ENCODE results near the gene CPLX1. TPM values are rescaled to one million over a fixed set of nuclear protein-coding genes. Genes with fewer than 3 reads are reported as not detected.

CPLX1 gene
- total RNA-seq, 1 experiment from 2014 or later: 2.7 TPM

- intact Hi-C loops (cut with micrococcal nuclease): no loop called here
- Mint-ChIP-seq H3K27me3 (ENCODE audit: insufficient read depth, unreplicated experiment) (peaks cover 11% of the 10 kb centered on the region), H3K9me3 (ENCODE audit: unreplicated experiment) (no peaks in the 10 kb centered on the region), H3K27ac (ENCODE audit: low read depth, unreplicated experiment) (no peak overlapping the region), H3K4me3 (ENCODE audit: unreplicated experiment) (no peak overlapping the region), H3K4me1 (ENCODE audit: insufficient read depth, unreplicated experiment) (peaks cover 7% of the 10 kb centered on the region), H3K36me3 (ENCODE audit: insufficient read depth, unreplicated experiment) (no peaks in the 10 kb centered on the region)
- ChIA-PET POLR2A (no interaction called here), CTCF (no interaction called here)
- TF ChIP-seq CTCF (IDR thresholded peaks at IDR 0.05; ENCODE audit: unreplicated experiment): no peak
- no TSS peak for BruUV-seq (replicated peaks)
- DNase-seq (ENCODE audit: unreplicated experiment): no peak
Observed at GRCh38 chr4:832108-832507, 6.2 kb upstream of the CPLX1 start.

GRCh38 chr4:831483-831805, 5.5 kb upstream of the CPLX1 start:
- BruUV-seq (replicated peaks): no TSS peak

GRCh38 chr4:830601-831482, 4.9 kb upstream of the CPLX1 start:
- H3K27me3 Mint-ChIP-seq (ENCODE audit: insufficient read depth, unreplicated experiment): peaks cover 11% of the 10 kb centered on the region
- intact Hi-C loops (cut with micrococcal nuclease): no loop called here
- POLR2A ChIA-PET: interaction anchor here (0.5 kb wide), 1 partner anchor 40 kb away, joined by 3 read pairs; no protein-coding TSS in a partner anchor

More at GRCh38 chr4:831483-831805, 5.5 kb upstream of the CPLX1 start:
- intact Hi-C loops (cut with micrococcal nuclease): no loop called here
- Mint-ChIP-seq H3K27me3 (ENCODE audit: insufficient read depth, unreplicated experiment) (peaks cover 11% of the 10 kb centered on the region), H3K27ac (ENCODE audit: low read depth, unreplicated experiment) (no peak overlapping the region), H3K4me1 (ENCODE audit: insufficient read depth, unreplicated experiment) (peaks cover 7% of the 10 kb centered on the region), H3K36me3 (ENCODE audit: insufficient read depth, unreplicated experiment) (no peaks in the 10 kb centered on the region), H3K4me3 (ENCODE audit: unreplicated experiment) (no peak overlapping the region), H3K9me3 (ENCODE audit: unreplicated experiment) (no peaks in the 10 kb centered on the region)
- ChIA-PET POLR2A (no interaction called here), CTCF (no interaction called here)
- DNase-seq (ENCODE audit: unreplicated experiment): no peak
- no peak for TF ChIP-seq CTCF (IDR thresholded peaks at IDR 0.05; ENCODE audit: unreplicated experiment)

More at GRCh38 chr4:830601-831482, 4.9 kb upstream of the CPLX1 start:
- H3K9me3 Mint-ChIP-seq (ENCODE audit: unreplicated experiment): no peaks in the 10 kb centered on the region
- TF ChIP-seq CTCF (IDR thresholded peaks at IDR 0.05; ENCODE audit: unreplicated experiment): no peak
- BruUV-seq (replicated peaks): no TSS peak
- no peak for DNase-seq (ENCODE audit: unreplicated experiment)
- no peak overlapping the region for H3K27ac Mint-ChIP-seq (ENCODE audit: low read depth, unreplicated experiment)
- CTCF ChIA-PET: no interaction called here
- H3K4me3 Mint-ChIP-seq (ENCODE audit: unreplicated experiment): no peak overlapping the region
- H3K36me3 Mint-ChIP-seq (ENCODE audit: insufficient read depth, unreplicated experiment): no peaks in the 10 kb centered on the region
- H3K4me1 Mint-ChIP-seq (ENCODE audit: insufficient read depth, unreplicated experiment): peaks cover 7% of the 10 kb centered on the region

All from MCF 10A (cell line).